ENCODE results near the gene COL1A1. TPM values are rescaled to one million over a fixed set of nuclear protein-coding genes. Genes with fewer than 3 reads are reported as not detected.

COL1A1 gene
- polyA plus RNA-seq, 1 of the 3 experiments (the other 2 are of a cell fraction): 1,461 TPM

- ChIA-PET CTCF (interaction anchor here (0.9 to 4.0 kb wide), 6 partner anchors 9 to 85 kb away, joined by 3 to 31 read pairs (median 6); partner anchors contain the start of gene COL1A1), POLR2A (no interaction called here)
- Histone ChIP-seq H2AFZ (ENCODE audit: low read depth) (no peak overlapping the region), H3K4me3 (ENCODE audit: low read depth in 2 of 2, low read length in 1 of 2) (no peak overlapping the region), H3K36me3 (replicated peaks in 1 of 2; ENCODE audit: control insufficient read depth in 1 of 2, insufficient read depth in 2 of 2, low read length in 1 of 2) (peaks cover 42 to 45% of the 10 kb centered on the region in 2 experiments), H3K79me2 (ENCODE audit: insufficient read depth) (peaks cover 3% of the 10 kb centered on the region; the same call in 1 of the 2 replicates), H3K9ac (no peak overlapping the region), H3K9me3 (no peaks in the 10 kb centered on the region), H3K27me3 (ENCODE audit: insufficient read depth) (no peaks in the 10 kb centered on the region), H3K4me1 (ENCODE audit: control insufficient read depth in 1 of 2, insufficient read depth in 2 of 2, low read depth in 1 of 2, low read length in 1 of 2) (peaks cover 6 to 23% of the 10 kb centered on the region in 2 experiments; a peak in 1 of 4 replicates), H3F3A (replicated peaks; ENCODE audit: insufficient read depth) (peaks cover 94% of the 10 kb centered on the region), H3K9me2 (no peaks in the 10 kb centered on the region), H3K4me2 (no peak overlapping the region), H3K27ac (ENCODE audit: low read depth in 2 of 2, low read length in 1 of 2) (peak overlapping the region in 1 of 2 experiments; percentile 100; a peak in 2 of 4 replicates), H4K20me1 (ENCODE audit: insufficient read depth) (peaks cover 70% of the 10 kb centered on the region)
- no peak for DNase-seq
- no peak for TF ChIP-seq TCF12 (IDR thresholded peaks at IDR 0.05)
- no peak for TF ChIP-seq GATA2 (CRISPR knock-in tag; IDR thresholded peaks at IDR 0.05)
- no peak for TF ChIP-seq USF2 (IDR thresholded peaks at IDR 0.05; ENCODE audit: borderline replicate concordance, low read depth, low read length)
- TF ChIP-seq PBX3 (IDR thresholded peaks at IDR 0.05): peak; percentile 66
- TF ChIP-seq CTCF (IDR thresholded peaks at IDR 0.05): no peak
- TF ChIP-seq JUND (IDR thresholded peaks at IDR 0.05): peak; percentile 58
- TF ChIP-seq NFIC (IDR thresholded peaks at IDR 0.05; ENCODE audit: borderline replicate concordance): no peak
- TF ChIP-seq MEF2A (IDR thresholded peaks at IDR 0.05; ENCODE audit: borderline replicate concordance, low read depth): no peak
- no peak; the same call in 1 of the 2 replicates for TF ChIP-seq ZBTB33 (IDR thresholded peaks at IDR 0.05; ENCODE audit: borderline replicate concordance, low read depth)
- TF ChIP-seq POLR2AphosphoS5 (IDR thresholded peaks at IDR 0.05; ENCODE audit: low read depth, low read length): peak; percentile 84
- peak; percentile 17; the same call in 1 of the 2 replicates for TF ChIP-seq SIN3A (IDR thresholded peaks at IDR 0.05; ENCODE audit: borderline replicate concordance, low read depth, low read length)
- TF ChIP-seq NRF1 (IDR thresholded peaks at IDR 0.05; ENCODE audit: low read depth, low read length): no peak
- no peak for TF ChIP-seq REST (IDR thresholded peaks at IDR 0.05; ENCODE audit: low read depth, low read length)
- no peak for TF ChIP-seq RAD21 (IDR thresholded peaks at IDR 0.05; ENCODE audit: low read length)
- no peak for TF ChIP-seq GABPA (IDR thresholded peaks at IDR 0.05; ENCODE audit: low read depth)
- TF ChIP-seq EZH2phosphoT487 (IDR thresholded peaks at IDR 0.05; ENCODE audit: borderline replicate concordance, low read depth): no peak
- 84% methylated on average over 12 of the region's 12 CpGs for WGBS (ENCODE audit: low lambda C conversion rate)
Observed at GRCh38 chr17:50183421-50183994, 17.9 kb downstream of the COL1A1 start.
